ENCODE measurements around the gene RBPMS2.

DNA sequence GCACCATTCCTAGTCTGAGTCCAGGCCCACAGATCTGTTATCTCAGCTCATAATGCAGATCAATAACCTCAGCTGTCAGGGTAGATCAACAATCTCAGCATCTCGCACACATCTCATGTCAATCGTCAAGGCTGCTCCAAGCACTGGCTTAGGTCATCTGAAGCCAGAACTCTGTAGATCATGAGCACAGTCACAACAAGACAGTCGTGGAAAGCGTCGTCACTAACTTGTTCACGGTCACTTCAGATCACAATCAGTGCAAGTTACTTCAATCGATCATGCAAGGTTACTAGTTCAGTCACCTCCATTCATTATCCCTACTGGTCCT lies 71.8 kb downstream of the RBPMS2 start:
- TF ChIP-seq POLR2AphosphoS5 (IDR thresholded peaks at IDR 0.05; ENCODE audit: borderline replicate concordance, low read depth, low read length) (no peak), EZH2 (IDR thresholded peaks at IDR 0.05) (no peak), FOXP2 (optimal IDR thresholded peaks at IDR 0.05; ENCODE audit: control extremely low read depth, extremely low read length, insufficient read depth) (no peak)
